Astrocyte of the cerebellum (primary cell): ENCODE results near the gene RABEPK.
"Not testable (repeated sequence)": the region's sequence is repeated elsewhere in the genome, so short reads cannot be mapped to it uniquely, and the experiment has no call there.

ENCODE experiments used
- DNase-seq: peaks from one replicate; pipeline ENCODE4 v3.0.0-alpha.2; 2011; ENCODE audit warnings: low read depth
- H3K4me3 ChIP-seq: 2 replicates; pipeline ENCODE4 v1.5.1; 2011; ENCODE audit warnings: mild to moderate bottlenecking, low read depth, low read length, moderate library complexity
- in situ Hi-C: cut with HindIII; loops from 2 replicates; pipeline ENCODE4 v1.10.0; 2017; ENCODE audit warnings: low sequenced_read_pairs
- TF ChIP-seq, protein P1 (sequence below): IDR thresholded peaks from 2 replicates; pipeline ENCODE4 v1.5.1; 2012; ENCODE audit warnings: low read length, low read depth, moderate library complexity, mild to moderate bottlenecking; ENCODE audit errors: missing control alignments

Gene RABEPK

GRCh38 chr9:125183054-125183453 lies 17.3 kb upstream of the RABEPK start:
- no peak overlapping the region for H3K4me3 ChIP-seq
- in situ Hi-C loops, result no loop called here
- TF ChIP-seq, protein P1, sequence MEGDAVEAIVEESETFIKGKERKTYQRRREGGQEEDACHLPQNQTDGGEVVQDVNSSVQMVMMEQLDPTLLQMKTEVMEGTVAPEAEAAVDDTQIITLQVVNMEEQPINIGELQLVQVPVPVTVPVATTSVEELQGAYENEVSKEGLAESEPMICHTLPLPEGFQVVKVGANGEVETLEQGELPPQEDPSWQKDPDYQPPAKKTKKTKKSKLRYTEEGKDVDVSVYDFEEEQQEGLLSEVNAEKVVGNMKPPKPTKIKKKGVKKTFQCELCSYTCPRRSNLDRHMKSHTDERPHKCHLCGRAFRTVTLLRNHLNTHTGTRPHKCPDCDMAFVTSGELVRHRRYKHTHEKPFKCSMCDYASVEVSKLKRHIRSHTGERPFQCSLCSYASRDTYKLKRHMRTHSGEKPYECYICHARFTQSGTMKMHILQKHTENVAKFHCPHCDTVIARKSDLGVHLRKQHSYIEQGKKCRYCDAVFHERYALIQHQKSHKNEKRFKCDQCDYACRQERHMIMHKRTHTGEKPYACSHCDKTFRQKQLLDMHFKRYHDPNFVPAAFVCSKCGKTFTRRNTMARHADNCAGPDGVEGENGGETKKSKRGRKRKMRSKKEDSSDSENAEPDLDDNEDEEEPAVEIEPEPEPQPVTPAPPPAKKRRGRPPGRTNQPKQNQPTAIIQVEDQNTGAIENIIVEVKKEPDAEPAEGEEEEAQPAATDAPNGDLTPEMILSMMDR, result no peak
- DNase-seq, result no peak

GRCh38 chr9:125183561-125183960 lies 16.8 kb upstream of the RABEPK start:
- DNase-seq, result no peak
- TF ChIP-seq, protein P1, result no peak
- in situ Hi-C loops, result no loop called here

DNA sequence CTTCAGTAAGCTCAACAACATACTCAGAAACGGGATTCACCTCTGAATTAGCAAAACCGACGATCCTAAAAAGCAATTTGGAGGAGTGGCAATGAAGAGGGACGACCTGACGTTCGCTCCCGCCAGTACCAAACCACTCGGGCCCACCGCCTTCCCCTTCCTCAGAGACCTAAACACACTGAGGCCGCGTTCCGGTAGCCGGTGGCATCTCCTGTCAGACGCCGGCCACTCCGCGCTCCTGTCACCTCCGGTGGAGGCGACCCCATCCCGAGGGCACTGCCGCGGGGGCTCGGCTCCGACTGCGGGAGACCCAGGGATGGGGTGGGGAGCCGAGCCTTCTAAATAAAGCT lies 11.4 kb upstream of the RABEPK start:
- in situ Hi-C loops, result no loop called here
- DNase-seq, result no peak
- TF ChIP-seq, protein P1, result no peak
- peak overlapping the region; percentile 85 for H3K4me3 ChIP-seq

More at GRCh38 chr9:125183561-125183960, 16.8 kb upstream of the RABEPK start:
- H3K4me3 ChIP-seq, result no peak overlapping the region

GRCh38 chr9:125189361-125190289 lies 10.7 kb upstream of the RABEPK start, which contains the start of gene PPP6C:
PPP6C (minus strand) TSS chr9:125189803; CDS start chr9:125189718, 85 bp downstream.
- in situ Hi-C loops, result no loop called here
- peak; percentile 91 for DNase-seq
- H3K4me3 ChIP-seq, result peak within 1 kb of the TSS; percentile 85
- TF ChIP-seq, protein P1, result peak; percentile 66

- TF ChIP-seq, protein P1, result no peak
- in situ Hi-C loops, result no loop called here
- no peak for DNase-seq
- peak overlapping the region; percentile 85 for H3K4me3 ChIP-seq
These were observed 10.0 kb upstream of the RABEPK start for GRCh38 chr9:125190361-125190801.

GRCh38 chr9:125194466-125194865 lies 5.9 kb upstream of the RABEPK start:
- not testable (repeated sequence) for H3K4me3 ChIP-seq

GRCh38 chr9:125195591-125195990 lies 4.8 kb upstream of the RABEPK start:
- DNase-seq, in situ Hi-C loops, H3K4me3 ChIP-seq: not testable (repeated sequence)

More at GRCh38 chr9:125194466-125194865, 5.9 kb upstream of the RABEPK start:
- in situ Hi-C loops, DNase-seq: not testable (repeated sequence)
